CD8-positive, alpha-beta memory T cell (primary cell): ENCODE results near the gene CLCA2. TPM values are rescaled to one million over a fixed set of nuclear protein-coding genes. Genes with fewer than 3 reads are reported as not detected.

Source experiments
- CTCF ChIA-PET: fragments of 350-600 bp; sonication (Branson Sonifier 250); formaldehyde crosslinking; loops from one replicate; lab custom pipeline; 2021; ENCODE audit warnings: antibody characterized with exemption; lab: Charles Lee
- POLR2A ChIA-PET: fragments of 350-600 bp; sonication (Branson Sonifier 250); formaldehyde crosslinking; loops from one replicate; lab custom pipeline; 2021; ENCODE audit warnings: antibody characterized with exemption; lab: Charles Lee
- DNase-seq, 5 donors: peaks; one replicate each; pipeline versions ENCODE4 v3.0.0 to v3.0.0-alpha.2; 2020 to 2022; ENCODE audit warnings: mixed read lengths in 1 of 5
- H3K27ac ChIP-seq: one replicate; pipeline ENCODE4 v1.7.0; 2013; ENCODE audit warnings: low read depth, mild to moderate bottlenecking, low read length, moderate library complexity
- H3K27me3 ChIP-seq: 2 replicates; pipeline ENCODE4 v1.7.0; 2013; ENCODE audit warnings: low read length, mild to moderate bottlenecking; ENCODE audit not compliant: insufficient read depth, poor library complexity, severe bottlenecking
- H3K36me3 ChIP-seq: 2 replicates; pipeline ENCODE4 v1.7.0; 2013; ENCODE audit warnings: mild to moderate bottlenecking, low read length, moderate library complexity; ENCODE audit not compliant: insufficient read depth
- H3K4me1 ChIP-seq: 2 replicates; pipeline ENCODE4 v1.7.0; 2013; ENCODE audit warnings: mild to moderate bottlenecking, low read length, moderate library complexity; ENCODE audit not compliant: insufficient read depth
- H3K4me3 ChIP-seq: 2 replicates; pipeline ENCODE4 v1.7.0; 2013; ENCODE audit warnings: mild to moderate bottlenecking, low read length
- H3K9me3 ChIP-seq: 2 replicates; pipeline ENCODE4 v1.7.0; 2013; ENCODE audit warnings: mild to moderate bottlenecking, low read length
- H3K27ac Mint-ChIP-seq, 8 donors: one replicate each; pipeline ENCODE4 v1.8.0; 2020 to 2021; ENCODE audit warnings: mixed read lengths in 8 of 8, mild to moderate bottlenecking in 6 of 8, inconsistent platforms in 3 of 8, moderate library complexity in 3 of 8
- H3K27me3 Mint-ChIP-seq, 2 donors: one replicate each; pipeline ENCODE4 v1.8.0; 2020 to 2021; ENCODE audit warnings: mixed read lengths in 2 of 2, mild to moderate bottlenecking in 1 of 2, moderate library complexity in 1 of 2
- H3K36me3 Mint-ChIP-seq, 3 donors: one replicate each; pipeline ENCODE4 v1.8.0; 2020 to 2021; ENCODE audit warnings: mixed read lengths in 3 of 3, inconsistent platforms in 1 of 3, mild to moderate bottlenecking in 1 of 3
- H3K4me1 Mint-ChIP-seq, 3 donors: one replicate each; pipeline ENCODE4 v1.8.0; 2020 to 2021; ENCODE audit warnings: mixed read lengths in 3 of 3, inconsistent platforms in 1 of 3, mild to moderate bottlenecking in 1 of 3
- H3K4me3 Mint-ChIP-seq, 7 donors: one replicate each; pipeline ENCODE4 v1.8.0; 2020 to 2021; ENCODE audit warnings: mixed read lengths in 7 of 7, mild to moderate bottlenecking in 6 of 7, moderate library complexity in 4 of 7, inconsistent platforms in 2 of 7
- H3K9me3 Mint-ChIP-seq, 5 donors: one replicate each; pipeline ENCODE4 v1.8.0; 2020 to 2022; ENCODE audit warnings: mixed read lengths in 5 of 5, mild to moderate bottlenecking in 3 of 5, moderate library complexity in 2 of 5, inconsistent platforms in 1 of 5
- polyA plus RNA-seq: library from polyadenylated mRNA; unstranded; fragments of 300-500 nt; fragmentation: Illumina TruSeq; gene quantifications from one replicate; pipeline ENCODE4 v1.2.3, GENCODE V29; 2021
- total RNA-seq, 2 experiments: library from RNA; stranded (reverse); gene quantifications; one replicate each; pipeline ENCODE4 v1.2.3, GENCODE V29; 2021

Gene CLCA2
- total and polyA plus RNA-seq, 3 experiments from 2014 or later = not detected

DNA sequence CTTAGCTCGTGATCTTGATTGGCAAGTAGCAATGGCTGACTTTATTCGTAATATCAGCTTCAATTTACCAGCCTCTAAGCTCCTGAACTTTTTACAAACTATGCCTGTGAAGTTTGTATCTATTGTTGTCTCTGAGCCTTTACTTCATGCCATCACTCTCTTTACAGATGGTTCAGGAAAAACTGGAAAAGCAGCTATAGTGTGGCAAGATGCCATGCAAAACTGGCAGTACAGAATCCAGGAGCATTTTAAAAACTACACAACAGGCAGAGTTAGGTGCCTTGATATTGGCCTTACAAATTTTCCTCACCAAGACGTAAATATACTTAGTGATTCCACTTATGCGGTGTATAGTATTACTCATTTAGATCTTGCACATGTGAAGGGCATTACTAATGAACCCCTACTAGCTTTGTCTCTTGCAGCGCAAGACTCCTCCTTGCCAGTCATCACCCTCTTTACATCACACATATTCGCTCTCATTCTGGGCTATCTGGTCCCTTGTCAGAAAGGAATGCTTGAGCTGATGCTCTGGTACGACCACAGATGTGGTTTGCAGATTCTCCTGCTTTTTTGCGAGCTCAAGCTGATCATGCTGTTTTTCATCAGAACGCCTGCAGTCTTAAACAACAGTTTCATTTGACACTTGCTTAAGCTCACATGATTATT, 81.1 kb downstream of the CLCA2 start:
- no peaks in the 10 kb centered on the region for H3K36me3 ChIP-seq
- Mint-ChIP-seq H3K27ac (no peak overlapping the region), H3K36me3 (no peaks in the 10 kb centered on the region), H3K27me3 (peaks cover 13 to 25% of the 10 kb centered on the region in 2 donors), H3K4me1 (peaks cover 10 to 21% (median 12%) of the 10 kb centered on the region in 3 donors), H3K4me3 (no peak overlapping the region), H3K9me3 (no peaks in the 10 kb centered on the region)
- no peak for DNase-seq
- H3K4me3 ChIP-seq = no peak overlapping the region
- no peaks in the 10 kb centered on the region for H3K9me3 ChIP-seq
- H3K27me3 ChIP-seq = no peaks in the 10 kb centered on the region
- H3K27ac ChIP-seq = no peak overlapping the region
- POLR2A ChIA-PET = interaction anchor here (0.6 to 1.1 kb wide), 2 partner anchors 68 to 109 kb away, joined by 3 to 4 read pairs; partner anchors contain the start of gene ODF2L
- CTCF ChIA-PET = interaction anchor here (0.7 to 3.6 kb wide), 7 partner anchors 11 to 199 kb away, joined by 3 to 23 read pairs (median 5); partner anchors contain the start of genes ODF2L and SH3GLB1
- no peaks in the 10 kb centered on the region for H3K4me1 ChIP-seq

DNA sequence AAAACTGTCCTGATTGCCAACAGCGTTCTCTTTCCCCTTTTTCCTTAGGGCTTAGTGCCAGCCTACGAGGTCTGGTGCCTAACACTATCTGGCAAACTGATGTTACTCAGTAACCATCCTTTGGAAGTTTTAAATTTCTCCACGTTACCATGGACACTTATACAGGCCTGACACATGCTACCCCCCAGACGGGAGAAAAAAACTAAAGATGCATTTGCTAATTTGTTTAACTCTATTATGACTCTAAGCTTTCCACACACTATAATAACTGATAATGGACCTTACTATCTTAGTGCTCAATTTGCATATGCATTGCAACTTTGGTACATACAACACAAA, 81.6 kb downstream of the CLCA2 start:
- no peak overlapping the region for H3K27ac Mint-ChIP-seq
- H3K9me3 Mint-ChIP-seq = no peaks in the 10 kb centered on the region
- no peaks in the 10 kb centered on the region for H3K36me3 ChIP-seq
- ChIA-PET POLR2A (interaction anchor here (0.6 kb wide), 1 partner anchor 69 kb away, joined by 4 read pairs; no protein-coding TSS in a partner anchor), CTCF (interaction anchor here (0.7 to 3.6 kb wide), 4 partner anchors 31 to 199 kb away, joined by 3 to 23 read pairs (median 6); partner anchors contain the start of genes ODF2L and SH3GLB1)
- H3K4me1 ChIP-seq = no peaks in the 10 kb centered on the region
- H3K36me3 Mint-ChIP-seq = no peaks in the 10 kb centered on the region
- H3K9me3 ChIP-seq = no peaks in the 10 kb centered on the region
- peaks cover 13 to 29% of the 10 kb centered on the region in 2 donors for H3K27me3 Mint-ChIP-seq
- peaks cover 10 to 21% (median 12%) of the 10 kb centered on the region in 3 donors for H3K4me1 Mint-ChIP-seq
- no peaks in the 10 kb centered on the region for H3K27me3 ChIP-seq
- no peak overlapping the region for H3K27ac ChIP-seq
- no peak overlapping the region for H3K4me3 Mint-ChIP-seq
- DNase-seq = no peak
- H3K4me3 ChIP-seq = no peak overlapping the region

Other genes with a start within 250 kb of the CLCA2 start
- 10 to 100 TPM; 27.6 to 30.1 TPM for gene ODF2L, start 27.8 kb upstream of the CLCA2 start, total RNA-seq
- gene ODF2L, start 27.8 kb upstream of the CLCA2 start, polyA plus RNA-seq = 52.9 TPM
- gene CLCA1, start 44.8 kb downstream of the CLCA2 start, total RNA-seq = not detected
- not detected for gene CLCA1, start 44.8 kb downstream of the CLCA2 start, polyA plus RNA-seq
- gene CLCA4, start 122.9 kb downstream of the CLCA2 start, total RNA-seq = not detected
- gene CLCA4, start 122.9 kb downstream of the CLCA2 start, polyA plus RNA-seq = not detected